Ramos (cell line): ENCODE data around the gene ANKRD13C.
"Not testable (repeated sequence)": the region's sequence is repeated elsewhere in the genome, so short reads cannot be mapped to it uniquely, and the experiment has no call there.

Experiments used
- in situ Hi-C: fragments of 300-500 bp; cut with MboI; formaldehyde crosslinking; loops from one replicate; pipeline ENCODE4 v1.14.3; 2022; ENCODE audit warnings: low sequenced_read_pairs; ENCODE audit not compliant: unreplicated experiment

The ANKRD13C gene

GRCh38 chr1:70360321-70360720 lies 5.8 kb upstream of the ANKRD13C start:
- in situ Hi-C loops, result no loop called here

GRCh38 chr1:70358921-70359564 lies 4.5 kb upstream of the ANKRD13C start:
- in situ Hi-C loops, result no loop called here

GRCh38 chr1:70355920-70356319 lies 1.4 kb upstream of the ANKRD13C start:
- in situ Hi-C loops, result no loop called here

GRCh38 chr1:70355111-70355407 lies 537 bp upstream of the ANKRD13C start:
- in situ Hi-C loops, result no loop called here

- in situ Hi-C loops, result no loop called here
Observed at GRCh38 chr1:70353601-70354331, 756 bp downstream of the ANKRD13C start.

- in situ Hi-C loops, result no loop called here
Observed at GRCh38 chr1:70353044-70353443, 1.5 kb downstream of the ANKRD13C start.

- in situ Hi-C loops, result not testable (repeated sequence)
Observed at GRCh38 chr1:70349799-70350198, 4.7 kb downstream of the ANKRD13C start.

- in situ Hi-C loops, result no loop called here
Observed at GRCh38 chr1:70348399-70349165, 5.9 kb downstream of the ANKRD13C start.

GRCh38 chr1:70339644-70340043 lies 14.9 kb downstream of the ANKRD13C start:
- in situ Hi-C loops, result not testable (repeated sequence)

- in situ Hi-C loops, result no loop called here
Observed at GRCh38 chr1:70336050-70336449, 18.5 kb downstream of the ANKRD13C start.

GRCh38 chr1:70334436-70334835 lies 20.1 kb downstream of the ANKRD13C start:
- in situ Hi-C loops, result no loop called here

- in situ Hi-C loops, result no loop called here
Observed at GRCh38 chr1:70333245-70333644, 21.3 kb downstream of the ANKRD13C start.

GRCh38 chr1:70331962-70332361 lies 22.6 kb downstream of the ANKRD13C start:
- in situ Hi-C loops, result no loop called here

- in situ Hi-C loops, result no loop called here
Observed at GRCh38 chr1:70327306-70328076, 27.0 kb downstream of the ANKRD13C start.

GRCh38 chr1:70324683-70325082 lies 29.8 kb downstream of the ANKRD13C start:
- in situ Hi-C loops, result no loop called here

GRCh38 chr1:70319750-70320149 lies 34.8 kb downstream of the ANKRD13C start:
- in situ Hi-C loops, result no loop called here

- in situ Hi-C loops, result no loop called here
Observed at GRCh38 chr1:70318191-70318590, 36.3 kb downstream of the ANKRD13C start.

- in situ Hi-C loops, result no loop called here
Observed at GRCh38 chr1:70317087-70317486, 37.4 kb downstream of the ANKRD13C start.

GRCh38 chr1:70315782-70316181 lies 38.7 kb downstream of the ANKRD13C start:
- in situ Hi-C loops, result no loop called here

GRCh38 chr1:70314706-70315304 lies 39.7 kb downstream of the ANKRD13C start:
- in situ Hi-C loops, result no loop called here
